Measurements from ENCODE around the gene UNG. TPM values are rescaled to one million over a fixed set of nuclear protein-coding genes. Genes with fewer than 3 reads are reported as not detected.

The UNG gene
- total RNA-seq, 1 experiment from 2014 or later = 99.0 TPM

- Histone ChIP-seq H4K20me1 (ENCODE audit: insufficient read depth) (no peaks in the 10 kb centered on the region), H3K4me1 (ENCODE audit: control insufficient read depth in 1 of 2, insufficient read depth in 2 of 2, low read length in 2 of 2) (no peaks in the 10 kb centered on the region), H3K9me3 (ENCODE audit: control insufficient read depth in 1 of 2, insufficient read depth in 1 of 2, low read depth in 1 of 2, low read length in 2 of 2) (no peaks in the 10 kb centered on the region), H3K36me3 (ENCODE audit: control insufficient read depth in 1 of 2, insufficient read depth in 2 of 2, low read length in 2 of 2) (peaks cover 5 to 20% of the 10 kb centered on the region in 2 experiments; a peak in 3 of 4 replicates), H3K27me3 (ENCODE audit: insufficient read depth, low read length) (no peaks in the 10 kb centered on the region), H3K4me3 (replicated peaks in 1 of 2; ENCODE audit: low read depth in 1 of 2, low read length in 2 of 2) (no peak overlapping the region), H3K9ac (ENCODE audit: low read length) (no peak overlapping the region), H2AFZ (ENCODE audit: low read depth, low read length, poor library complexity, severe bottlenecking) (no peak overlapping the region), H3K79me2 (ENCODE audit: insufficient read depth, low read length) (no peaks in the 10 kb centered on the region), H3K27ac (ENCODE audit: low read depth, low read length) (no peak overlapping the region), H3K9me2 (ENCODE audit: insufficient read depth) (no peaks in the 10 kb centered on the region), H3K4me2 (ENCODE audit: low read length) (no peak overlapping the region)
- no peak for DNase-seq (ENCODE audit: low read depth, low spot score)
- intact Hi-C loops (cut with micrococcal nuclease) = no loop called here
- ATAC-seq = no peak
- ChIA-PET POLR2A (no interaction called here), RAD21 (ENCODE audit: low non-redundant PET in 1 of 2, low total read pairs in 2 of 2, uncharacterized antibody in 2 of 2, unreplicated experiment in 2 of 2) (no interaction called here), CTCF (no interaction called here)
- BruUV-seq (replicated peaks) = no TSS peak
- no peak for TF ChIP-seq SRF (IDR thresholded peaks at IDR 0.05; ENCODE audit: low read depth)
- no peak for TF ChIP-seq SIN3A (IDR thresholded peaks at IDR 0.05; ENCODE audit: low read depth)
Measured at GRCh38 chr12:109082751-109083150, 14.6 kb upstream of the UNG start.

- Histone ChIP-seq H3K4me3 (replicated peaks in 1 of 2; ENCODE audit: low read depth in 1 of 2, low read length in 2 of 2) (no peak overlapping the region), H3K4me2 (ENCODE audit: low read length) (no peak overlapping the region), H3K27ac (ENCODE audit: low read depth, low read length) (no peak overlapping the region), H3K79me2 (ENCODE audit: insufficient read depth, low read length) (no peaks in the 10 kb centered on the region; the same call in 1 of the 2 replicates), H3K27me3 (ENCODE audit: insufficient read depth, low read length) (no peaks in the 10 kb centered on the region), H3K9me3 (ENCODE audit: control insufficient read depth in 1 of 2, insufficient read depth in 1 of 2, low read depth in 1 of 2, low read length in 2 of 2) (no peaks in the 10 kb centered on the region), H3K36me3 (ENCODE audit: control insufficient read depth in 1 of 2, insufficient read depth in 2 of 2, low read length in 2 of 2) (peaks cover 12 to 27% of the 10 kb centered on the region in 2 experiments; a peak in 3 of 4 replicates), H2AFZ (ENCODE audit: low read depth, low read length, poor library complexity, severe bottlenecking) (no peak overlapping the region), H3K9me2 (ENCODE audit: insufficient read depth) (no peaks in the 10 kb centered on the region), H4K20me1 (ENCODE audit: insufficient read depth) (no peaks in the 10 kb centered on the region), H3K4me1 (ENCODE audit: control insufficient read depth in 1 of 2, insufficient read depth in 2 of 2, low read length in 2 of 2) (no peaks in the 10 kb centered on the region), H3K9ac (ENCODE audit: low read length) (no peak overlapping the region)
- intact Hi-C loops (cut with micrococcal nuclease) = no loop called here
- RAD21 ChIA-PET (ENCODE audit: low non-redundant PET in 1 of 2, low total read pairs in 2 of 2, uncharacterized antibody in 2 of 2, unreplicated experiment in 2 of 2) = no interaction called here
- CTCF ChIA-PET = no interaction called here
- no TSS peak for BruUV-seq (replicated peaks)
- DNase-seq (ENCODE audit: low read depth, low spot score) (no peak), ATAC-seq (no peak)
- no peak for TF ChIP-seq ZFX (IDR thresholded peaks at IDR 0.05)
- TF ChIP-seq ZBTB33 (IDR thresholded peaks at IDR 0.05; ENCODE audit: extremely low read depth, insufficient replicate concordance, low read length) = no peak
- no peak for TF ChIP-seq CTCF (IDR thresholded peaks at IDR 0.05 in 2 of 3, conservative IDR thresholded peaks at IDR 0.05 in 1 of 3; ENCODE audit: borderline replicate concordance in 1 of 3, insufficient read depth in 1 of 3, low read depth in 2 of 3, low read length in 2 of 3)
- POLR2A ChIA-PET = no interaction called here
Measured at GRCh38 chr12:109084425-109084824, 13.0 kb upstream of the UNG start.

Data from HCT116 (cell line).